ENCODE data around the gene CCL23.
"Not testable (repeated sequence)": the region's sequence is repeated elsewhere in the genome, so short reads cannot be mapped to it uniquely, and the experiment has no call there.

CCL23 gene

GRCh38 chr17:36002631-36003030 is 15.1 kb downstream of the CCL23 start:
- DNase-seq (ENCODE audit: low read depth) = no peak

DNA sequence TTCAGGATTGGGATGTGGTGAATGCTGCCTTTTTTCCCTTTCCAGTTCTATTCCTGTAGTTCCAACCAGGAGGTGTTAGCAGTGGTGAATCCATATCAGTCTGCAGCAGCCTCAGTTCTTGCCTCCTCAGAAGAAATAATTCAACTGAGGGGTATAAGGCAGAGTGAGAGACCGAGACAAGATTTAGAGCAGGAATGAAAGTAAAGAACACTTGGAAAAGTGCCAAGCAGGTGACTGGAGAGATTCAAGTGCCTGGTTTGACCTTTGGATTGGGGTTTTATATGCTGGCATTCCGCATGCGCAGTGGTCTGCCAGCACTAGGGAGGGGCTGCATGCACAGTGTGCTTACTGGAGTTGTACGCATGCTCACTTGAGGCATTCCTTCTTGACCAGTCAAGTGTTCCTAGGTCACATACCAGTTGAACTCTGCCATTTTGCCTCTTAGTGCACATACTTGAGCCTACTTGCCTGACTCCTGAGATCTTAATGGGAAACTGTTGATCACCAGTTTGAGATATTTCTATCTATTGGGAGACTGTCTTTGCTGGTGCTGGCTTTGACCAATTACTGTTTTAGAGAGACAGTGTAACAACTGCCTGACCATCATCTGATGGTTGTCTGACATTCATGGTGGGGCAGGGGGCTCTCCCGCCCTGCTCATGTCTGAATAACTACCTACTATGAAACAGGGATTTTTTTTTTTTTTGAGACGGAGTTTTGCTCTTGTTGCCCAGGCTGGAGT is 15.7 kb downstream of the CCL23 start:
- no peak for DNase-seq (ENCODE audit: low read depth)

GRCh38 chr17:36001110-36001771 is 16.5 kb downstream of the CCL23 start, which contains the start of gene CCL15:
Gene CCL15, minus strand, starts transcription at chr17:36001553. Its CDS starts 61 bp downstream, at chr17:36001492.
- DNase-seq (ENCODE audit: low read depth) = no peak

DNA sequence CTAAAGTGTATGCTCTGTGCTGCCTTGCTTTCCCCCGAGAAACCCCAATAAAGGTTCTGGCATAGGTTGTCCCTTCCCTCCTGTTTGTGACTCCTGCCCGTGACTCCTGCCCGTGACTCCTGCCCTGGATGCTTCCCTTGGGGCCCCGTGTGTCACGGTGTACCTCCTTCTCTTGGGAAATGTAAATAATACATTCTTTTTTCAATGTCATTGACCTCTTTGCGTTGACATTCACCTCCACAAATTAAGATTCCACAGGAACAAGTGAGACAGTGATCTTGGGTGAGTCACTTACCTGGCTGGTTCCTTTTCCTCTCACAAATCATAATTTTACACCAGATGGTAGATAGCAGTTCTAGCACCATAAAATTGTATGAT is 17.1 kb downstream of the CCL23 start:
- DNase-seq (ENCODE audit: low read depth) = no peak

GRCh38 chr17:35998756-35999155 is 19.0 kb downstream of the CCL23 start:
- no peak for DNase-seq (ENCODE audit: low read depth)

DNA sequence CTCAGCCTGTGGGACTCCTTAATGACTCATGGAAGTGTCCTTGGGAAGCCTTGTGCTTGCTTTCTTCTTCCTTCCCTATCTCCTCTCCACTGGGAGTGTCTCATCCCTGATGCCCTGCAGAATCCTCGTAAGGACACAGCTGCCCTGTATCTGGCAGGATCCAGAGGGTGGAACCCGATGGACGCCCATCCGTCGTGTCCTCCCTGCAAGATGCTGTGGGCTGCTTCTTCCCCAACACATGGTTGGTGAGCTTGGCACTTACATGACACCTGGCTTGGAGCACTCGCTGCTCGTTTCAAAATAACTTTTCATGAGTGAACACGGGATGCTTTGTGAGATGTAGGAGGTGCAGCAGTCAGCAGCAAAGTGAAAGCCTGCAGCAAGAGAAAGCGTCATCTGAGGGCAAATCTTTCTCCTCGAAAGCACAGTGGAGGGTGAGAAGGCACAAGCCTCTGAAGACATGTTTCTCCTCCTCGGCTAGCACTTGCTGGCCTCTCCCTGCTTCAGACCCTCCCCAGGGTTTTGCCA is 19.7 kb downstream of the CCL23 start:
- no peak for DNase-seq (ENCODE audit: low read depth)

DNA sequence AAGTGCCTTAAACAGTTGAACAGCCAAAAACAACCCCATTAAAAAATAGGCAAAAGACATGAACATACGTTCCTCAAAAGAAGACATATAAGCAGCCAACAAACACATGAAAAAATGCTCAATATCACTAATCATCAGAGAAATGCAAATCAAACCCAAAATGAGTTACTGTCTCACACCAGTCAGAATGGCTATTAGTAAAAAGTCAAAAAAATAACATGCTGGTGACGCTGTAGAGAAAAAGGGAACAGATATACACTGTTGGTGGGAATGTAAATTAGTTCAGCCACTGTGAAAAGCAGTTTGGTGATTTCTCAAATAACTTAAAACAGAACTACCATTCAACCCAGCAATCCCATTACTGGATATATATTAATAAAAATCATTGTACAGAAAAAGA is 22.4 kb downstream of the CCL23 start:
- not testable (repeated sequence) for DNase-seq (ENCODE audit: low read depth)

DNA sequence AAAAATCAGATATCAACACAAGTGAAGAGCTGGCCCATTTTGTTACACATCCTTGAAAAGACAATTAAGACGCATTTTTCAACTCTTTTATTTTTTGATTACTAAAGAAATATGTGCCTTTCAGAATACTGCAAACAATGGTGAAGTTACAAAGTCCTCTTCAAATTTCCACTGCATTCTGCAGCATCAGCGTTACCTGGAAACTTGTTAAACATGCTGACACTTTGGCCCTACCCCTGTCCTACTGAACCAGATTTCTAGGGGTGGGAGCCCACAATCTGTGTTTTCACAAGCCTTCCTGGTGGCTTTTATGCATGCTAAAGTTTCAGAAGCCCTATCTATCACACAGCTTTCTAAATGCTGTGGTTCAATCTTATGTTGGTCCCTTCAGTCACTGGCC is 26.7 kb downstream of the CCL23 start:
- no peak for DNase-seq (ENCODE audit: low read depth)

DNA sequence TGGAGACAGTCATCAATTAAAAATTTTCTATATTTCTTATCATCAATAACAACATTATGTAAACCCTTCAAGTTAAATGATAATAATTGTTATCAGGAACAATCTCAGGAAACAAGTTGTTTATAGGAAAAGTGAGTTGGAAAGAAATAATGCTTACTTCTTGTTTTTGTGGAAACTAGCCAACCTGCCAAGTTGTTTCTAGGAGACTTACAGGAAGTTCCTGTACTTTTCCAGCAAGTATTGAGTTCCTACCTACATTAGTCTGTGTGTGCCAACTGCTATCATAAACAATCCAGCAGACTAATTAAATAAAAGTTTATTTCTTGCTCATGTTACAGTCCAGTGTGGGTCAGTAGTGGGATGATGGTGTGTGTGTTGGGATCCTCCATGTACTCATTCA is 29.6 kb downstream of the CCL23 start:
- no peak for DNase-seq (ENCODE audit: low read depth)

DNA sequence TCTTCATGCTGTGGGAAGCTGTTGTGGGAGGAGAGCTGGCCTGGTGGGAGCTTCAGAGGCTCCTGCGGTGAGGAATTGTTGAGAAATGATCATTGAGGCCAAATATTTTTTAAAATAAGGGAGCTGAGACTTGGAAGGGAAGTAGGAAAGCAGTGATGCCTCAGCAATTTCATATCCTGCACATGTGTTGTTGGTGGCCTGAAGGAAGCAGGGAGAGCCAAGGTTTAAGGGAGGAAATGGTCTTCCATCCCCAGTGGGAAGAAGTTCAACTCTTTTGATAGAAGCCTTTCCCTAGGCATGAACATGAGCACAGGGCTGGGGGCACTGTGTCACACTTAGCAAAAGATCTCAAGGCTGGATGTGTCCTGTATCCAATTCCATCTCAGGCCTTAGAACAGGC is 31.1 kb downstream of the CCL23 start, which contains the start of gene CCL14:
Gene CCL14 (minus strand): TSS at position 87 of the 400 bp plus-strand sequence. CDS start 80 bp downstream, at position 7.
- DNase-seq (ENCODE audit: low read depth) = no peak

DNA sequence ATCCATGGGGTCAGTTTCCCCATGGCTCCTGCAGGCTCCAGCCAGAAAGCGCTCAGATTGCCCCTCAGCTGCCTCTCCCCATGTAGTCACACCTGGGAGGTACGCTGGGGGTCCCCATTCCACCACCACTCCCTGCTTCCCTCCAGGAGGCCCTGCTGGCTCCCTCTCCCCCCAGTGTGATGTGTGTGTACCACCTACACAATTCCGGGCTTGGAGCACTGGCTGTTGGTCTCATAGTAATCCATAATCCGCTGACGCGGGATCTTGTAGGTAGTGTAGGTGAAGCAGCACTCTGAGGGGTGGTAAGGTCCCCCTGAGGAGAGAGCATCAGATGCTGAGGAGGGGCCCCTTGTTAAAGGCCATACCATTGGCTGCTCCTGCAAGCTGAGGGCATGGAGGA is 33.6 kb downstream of the CCL23 start:
- DNase-seq (ENCODE audit: low read depth) = no peak

DNA sequence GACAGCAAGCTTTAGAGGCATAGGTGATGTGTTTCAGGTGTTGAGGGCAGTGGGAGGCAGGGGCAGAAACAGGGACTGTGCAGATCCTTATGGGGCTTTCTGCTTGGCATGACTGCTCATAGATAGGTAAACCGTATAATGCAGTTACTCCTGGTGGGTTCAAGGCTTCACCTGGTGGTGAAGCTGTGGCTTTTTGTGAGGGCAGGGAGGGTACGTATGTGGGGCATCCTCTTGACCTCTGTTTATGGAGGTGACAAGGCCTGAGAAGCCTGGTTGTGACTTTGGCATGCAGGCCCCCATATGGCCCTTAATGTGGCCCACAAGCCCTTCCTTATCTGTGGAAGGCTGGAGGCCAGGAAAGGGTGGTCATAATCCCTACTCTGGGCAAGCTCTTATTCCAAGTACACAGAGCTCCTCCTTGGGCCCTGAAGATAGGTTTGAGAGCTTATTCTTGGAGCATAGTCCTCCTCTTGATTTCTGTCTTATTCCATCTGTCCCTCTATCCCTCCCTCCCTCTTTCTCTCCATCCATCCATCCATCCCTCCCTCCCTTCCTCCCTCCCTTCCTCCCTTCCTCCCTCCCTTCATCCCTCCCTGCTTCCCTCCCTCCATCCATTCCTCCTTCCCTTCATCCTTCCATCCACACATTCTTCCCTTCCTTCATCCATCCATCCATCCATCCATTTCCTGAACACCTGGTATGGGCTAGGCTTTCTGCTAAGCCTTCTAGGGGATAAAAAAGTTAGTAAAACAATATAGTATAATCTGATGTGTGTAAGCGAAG is 35.2 kb downstream of the CCL23 start:
- no peak for DNase-seq (ENCODE audit: low read depth)

- no peak for DNase-seq (ENCODE audit: low read depth)
These were observed 35.9 kb downstream of the CCL23 start for GRCh38 chr17:35981908-35982330.

- DNase-seq (ENCODE audit: low read depth) = no peak
These were observed 36.5 kb downstream of the CCL23 start, which contains the start of gene CCL16 for GRCh38 chr17:35981246-35981645. Gene CCL16, minus strand, starts transcription at chr17:35981497. Its CDS starts 77 bp downstream, at chr17:35981420.

DNA sequence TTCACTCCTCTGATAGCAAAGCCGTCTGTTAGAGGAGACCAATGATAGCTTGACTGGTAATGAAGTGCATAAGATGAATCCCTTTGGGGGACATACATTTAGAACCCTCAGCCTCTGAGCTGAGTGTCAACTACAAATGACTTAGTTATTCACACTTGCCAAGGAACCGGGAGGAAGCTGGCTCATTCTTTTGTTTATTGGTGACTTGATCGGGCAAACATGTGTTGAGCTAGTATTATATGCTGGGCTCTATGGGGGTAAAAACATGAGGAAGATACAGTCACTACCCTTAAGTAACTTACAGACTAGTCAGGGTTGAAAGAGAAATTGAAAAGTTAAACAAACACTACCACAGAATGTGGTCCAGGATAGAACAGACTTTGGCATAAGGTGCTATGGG is 39.4 kb downstream of the CCL23 start:
- no peak for DNase-seq (ENCODE audit: low read depth)

GRCh38 chr17:35977509-35977908 is 40.3 kb downstream of the CCL23 start:
- no peak for DNase-seq (ENCODE audit: low read depth)

DNA sequence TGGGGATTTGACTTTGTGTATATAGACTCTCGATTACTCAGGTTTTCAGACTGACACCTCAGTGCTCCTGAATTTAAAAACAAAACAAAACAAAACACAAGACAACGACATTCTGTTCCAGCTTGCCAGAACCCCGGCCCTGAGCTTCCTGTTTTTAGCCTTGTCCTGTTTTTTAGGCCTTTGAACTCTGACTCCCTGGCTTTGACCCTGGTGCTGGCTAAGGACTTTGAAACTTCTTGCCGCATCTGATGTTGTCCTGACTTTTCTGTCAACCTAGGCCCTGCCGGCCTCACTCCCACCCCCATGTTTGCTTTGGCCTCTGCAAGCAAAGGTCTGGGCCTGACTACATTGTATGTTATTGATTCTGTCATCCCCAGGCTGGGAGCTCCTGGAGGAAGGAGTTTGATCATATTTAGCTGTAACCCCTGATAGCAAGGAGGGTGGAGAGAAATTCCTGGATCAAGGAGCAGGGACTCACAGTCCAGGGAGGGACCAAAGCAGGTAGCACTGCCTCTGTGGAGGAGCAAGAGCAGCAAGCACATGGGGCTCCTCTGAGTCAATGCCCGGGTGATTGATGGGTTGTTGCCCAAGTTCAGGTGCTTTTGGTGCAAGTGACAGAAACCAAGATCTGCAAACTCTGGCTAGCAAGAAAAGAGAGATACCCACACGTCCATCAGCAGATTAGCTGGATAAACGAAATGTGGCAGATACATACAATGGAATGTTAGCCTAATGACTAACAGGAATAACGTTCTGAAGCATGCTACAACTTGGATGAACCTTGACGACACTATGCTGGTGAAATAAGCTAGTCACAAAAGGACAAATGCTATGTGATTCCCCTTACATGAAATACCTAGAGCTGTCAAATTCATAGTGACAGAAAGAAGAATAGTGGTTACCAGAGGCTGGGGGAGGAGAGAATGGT is 44.2 kb downstream of the CCL23 start:
- no peak for DNase-seq (ENCODE audit: low read depth)

- DNase-seq (ENCODE audit: low read depth) = no peak
These were observed 44.8 kb downstream of the CCL23 start for GRCh38 chr17:35972945-35973332.

- no peak for DNase-seq (ENCODE audit: low read depth)
These were observed 45.2 kb downstream of the CCL23 start for GRCh38 chr17:35972535-35972934.

GRCh38 chr17:35972066-35972465 is 45.7 kb downstream of the CCL23 start:
- DNase-seq (ENCODE audit: low read depth) = no peak

All from stimulated activated CD4-positive, alpha-beta T cell treated with anti-CD3 and anti-CD28 coated beads, Interleukin-2, amount 100 ng/mL, for 4 hours (primary cell).